Inflammatory macrophage (primary cell): ENCODE data around the gene TSPAN9.

Experiments used
- DNase-seq, 2 donors: peaks; one replicate each; pipeline ENCODE4 v3.0.0-alpha.2; 2020 to 2022

TSPAN9 gene

DNA sequence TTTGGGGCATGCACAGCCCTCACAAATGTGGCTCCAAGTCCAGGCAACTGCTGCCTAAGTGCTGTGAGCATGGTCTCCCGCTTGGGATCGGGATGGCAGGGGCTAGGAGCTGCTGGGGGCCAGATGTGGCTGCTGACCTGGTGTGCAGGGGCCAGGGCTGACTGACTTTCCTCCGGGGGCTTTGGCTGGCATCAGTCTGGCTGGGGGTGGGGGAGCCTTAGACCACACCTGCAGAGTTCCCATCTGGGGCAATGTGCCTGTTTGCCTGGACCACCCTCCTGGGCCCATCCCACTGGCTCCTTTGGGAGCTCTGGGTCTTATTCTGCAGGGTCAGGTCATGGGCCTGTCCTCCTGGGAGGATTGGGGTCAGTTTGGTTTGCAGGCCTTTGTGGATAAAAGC is 90.5 kb downstream of the TSPAN9 start:
- no peak for DNase-seq

GRCh38 chr12:3168223-3169221 is 91.3 kb downstream of the TSPAN9 start:
- DNase-seq: peak in 1 of 2 donors; percentile 4

DNA sequence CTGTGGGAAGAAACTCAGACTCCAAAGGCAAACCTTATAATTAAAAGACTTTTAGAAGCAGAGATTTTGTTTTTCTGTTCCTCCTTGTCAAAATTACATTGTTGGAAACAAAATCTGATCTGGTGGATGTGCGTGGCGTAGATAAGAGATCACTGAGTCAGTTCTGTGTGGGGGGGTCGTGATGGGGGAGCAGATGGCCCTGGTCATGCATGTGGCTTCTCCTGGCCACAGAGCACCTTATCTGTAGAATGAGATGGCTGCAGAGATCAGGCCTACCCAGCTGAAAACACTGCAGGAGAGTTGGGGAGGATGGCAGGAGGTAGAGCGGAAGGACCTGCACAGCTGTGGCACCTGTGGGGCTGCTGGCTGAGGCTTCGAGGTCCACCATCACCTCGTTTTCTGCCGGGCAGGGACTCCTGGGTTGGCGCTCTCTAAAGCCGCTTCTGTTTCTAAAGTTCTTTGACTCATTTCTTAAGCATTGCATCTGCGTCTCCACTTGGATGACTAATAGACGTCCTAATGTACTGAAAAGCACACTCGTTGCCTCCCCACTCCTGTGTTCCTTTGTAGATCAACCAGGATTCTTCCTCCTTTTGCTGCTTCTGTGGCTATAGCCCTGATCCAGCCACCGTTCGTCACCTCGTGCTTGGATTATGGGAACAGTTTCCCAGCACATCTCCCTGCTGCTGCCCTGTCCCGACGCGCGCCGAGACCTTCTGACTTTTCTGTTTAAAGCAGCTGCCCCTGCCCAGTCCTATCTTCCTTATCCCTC is 93.4 kb downstream of the TSPAN9 start:
- no peak for DNase-seq

- DNase-seq: no peak
These were observed 94.0 kb downstream of the TSPAN9 start for GRCh38 chr12:3171195-3171591.

GRCh38 chr12:3172124-3173007 is 95.2 kb downstream of the TSPAN9 start:
- no peak for DNase-seq

GRCh38 chr12:3173008-3173553 is 95.9 kb downstream of the TSPAN9 start:
- DNase-seq: no peak

- DNase-seq: no peak
These were observed 96.7 kb downstream of the TSPAN9 start for GRCh38 chr12:3173912-3174311.

- DNase-seq: no peak
These were observed 98.1 kb downstream of the TSPAN9 start for GRCh38 chr12:3175238-3175637.

GRCh38 chr12:3176754-3177153 is 99.6 kb downstream of the TSPAN9 start:
- no peak for DNase-seq

DNA sequence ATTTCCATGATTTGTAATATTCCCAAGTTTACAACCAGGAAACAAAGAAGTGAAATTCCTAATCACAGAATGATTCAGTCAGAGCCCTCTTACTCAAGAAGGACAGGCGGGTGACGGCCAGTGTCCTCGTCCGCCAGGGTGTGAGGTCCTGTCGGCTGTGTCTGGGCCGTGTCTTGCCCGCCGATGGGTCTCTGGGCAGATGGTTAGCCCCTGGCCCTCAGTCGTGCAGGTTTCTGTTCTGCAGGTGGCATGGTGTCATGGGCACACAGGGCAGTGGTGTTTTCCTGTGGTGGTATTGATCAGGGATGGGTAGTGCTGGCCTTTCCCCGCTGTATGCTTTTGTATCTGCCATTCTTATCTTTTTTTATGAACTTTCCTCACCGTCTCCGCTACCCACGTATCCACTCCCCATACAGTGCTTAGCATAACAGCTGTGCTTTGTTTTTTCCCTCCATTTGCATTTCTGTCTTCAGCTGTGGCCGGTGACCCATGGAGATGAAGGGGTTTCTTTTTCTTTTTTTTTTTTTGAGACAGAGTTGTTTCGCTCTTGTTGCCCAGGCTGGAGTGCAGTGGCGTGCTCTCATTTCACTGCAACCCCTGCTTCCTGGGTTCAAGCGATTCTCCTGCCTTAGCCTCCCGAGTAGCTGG is 100.7 kb downstream of the TSPAN9 start:
- no peak for DNase-seq

DNA sequence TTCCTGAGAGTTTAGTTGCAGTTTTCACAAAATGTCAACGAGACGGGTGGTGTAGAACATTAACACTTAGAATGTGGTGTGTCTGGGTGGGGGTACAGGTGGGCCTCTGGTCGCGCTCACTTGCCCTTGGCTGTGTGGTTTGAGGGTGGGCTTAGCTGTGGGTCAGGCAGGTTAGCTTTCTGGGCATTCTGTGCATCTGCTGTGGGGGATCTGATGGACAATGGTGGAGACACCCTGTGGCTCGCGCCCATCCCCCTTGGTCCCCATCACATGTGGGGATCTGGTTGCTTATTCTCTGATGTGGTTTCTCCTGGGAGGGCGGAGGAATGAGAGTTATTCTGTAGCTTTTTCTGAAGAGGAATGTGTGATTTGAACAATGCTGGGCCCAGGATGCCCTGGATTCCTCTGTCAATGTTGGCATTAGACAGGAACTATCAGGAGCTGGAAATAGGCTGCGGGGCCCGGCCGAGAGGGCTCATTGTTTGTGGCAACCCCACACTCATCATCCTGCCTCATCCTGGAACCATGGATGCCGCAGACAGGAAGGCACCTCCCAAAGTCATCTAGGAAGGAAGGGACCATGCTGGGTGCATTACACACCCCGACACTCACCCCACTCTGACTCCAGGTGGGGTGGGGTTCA is 101.6 kb downstream of the TSPAN9 start:
- no peak for DNase-seq

GRCh38 chr12:3179731-3180130 is 102.6 kb downstream of the TSPAN9 start:
- DNase-seq: no peak

DNA sequence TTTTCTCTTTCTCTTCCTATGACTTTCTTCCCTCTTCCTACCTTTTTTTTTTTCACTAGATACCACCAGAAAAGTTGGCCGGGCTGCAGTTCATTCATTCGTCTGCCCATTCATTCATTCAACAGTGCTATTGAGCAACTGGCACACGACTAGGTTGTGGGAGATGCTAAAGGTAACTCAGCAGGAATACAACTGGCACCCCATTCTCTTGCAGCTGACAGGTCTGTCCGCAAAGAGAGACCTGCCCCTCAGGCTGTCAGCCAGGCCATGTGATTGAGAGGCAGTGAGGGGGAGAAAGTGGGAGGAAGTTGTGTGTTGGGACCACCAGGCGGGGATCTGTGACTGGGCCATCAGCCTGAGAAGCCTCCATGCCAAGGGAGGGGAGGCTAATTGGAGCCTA is 105.2 kb downstream of the TSPAN9 start:
- DNase-seq: no peak

DNA sequence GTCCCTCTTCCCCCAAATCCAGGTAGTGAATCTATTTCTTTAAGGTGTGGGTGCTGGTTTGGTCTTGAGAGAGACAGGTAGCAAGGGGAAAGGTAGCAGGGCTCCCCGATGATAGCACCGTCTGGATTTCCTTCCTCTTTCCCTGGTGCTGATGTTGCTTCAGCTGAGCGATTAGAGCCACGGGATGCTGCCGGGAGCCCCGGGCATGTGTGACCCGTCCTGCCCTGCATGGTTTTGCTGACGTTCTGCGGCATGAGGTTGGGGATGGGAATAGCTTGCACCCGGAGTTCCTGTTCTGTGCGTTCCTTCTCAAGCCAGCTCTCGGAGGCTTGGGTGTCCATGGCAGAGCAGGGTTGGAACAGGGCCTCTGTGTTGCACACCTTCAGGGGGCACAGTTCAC is 107.3 kb downstream of the TSPAN9 start:
- no peak for DNase-seq

DNA sequence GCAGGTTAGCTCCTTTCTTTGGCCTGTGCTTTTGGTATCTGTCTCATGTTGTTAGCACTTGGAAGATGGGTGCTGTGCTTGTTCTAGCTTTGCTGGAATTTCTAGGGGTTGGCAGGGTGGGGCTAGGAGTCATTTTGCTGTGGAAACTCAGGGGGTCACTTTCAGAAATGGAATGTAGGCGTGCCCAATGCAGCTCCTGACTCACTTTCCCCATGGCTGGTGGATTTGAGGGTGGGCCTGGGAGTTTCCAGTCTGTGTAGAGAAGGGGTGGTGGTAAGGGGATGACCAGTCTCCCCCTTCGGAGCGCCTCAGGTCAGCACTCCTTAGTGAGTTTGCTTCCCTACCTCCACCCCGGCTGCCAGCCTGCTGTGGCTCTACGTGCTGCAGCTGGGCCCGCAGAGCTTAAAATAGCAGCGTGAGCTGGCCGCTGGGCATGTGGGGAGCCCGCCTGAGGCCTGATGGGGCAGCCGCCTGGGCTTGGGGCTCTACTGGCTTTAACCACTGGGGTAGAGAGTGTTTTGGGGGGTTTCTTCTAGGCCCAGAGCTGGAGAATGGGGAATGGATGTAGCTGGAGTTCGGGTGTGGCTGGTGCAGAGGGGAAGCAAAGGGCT is 108.2 kb downstream of the TSPAN9 start:
- DNase-seq: no peak

GRCh38 chr12:3186546-3187215 is 109.5 kb downstream of the TSPAN9 start:
- no peak for DNase-seq

GRCh38 chr12:3187846-3188770 is 110.9 kb downstream of the TSPAN9 start:
- no peak for DNase-seq

DNA sequence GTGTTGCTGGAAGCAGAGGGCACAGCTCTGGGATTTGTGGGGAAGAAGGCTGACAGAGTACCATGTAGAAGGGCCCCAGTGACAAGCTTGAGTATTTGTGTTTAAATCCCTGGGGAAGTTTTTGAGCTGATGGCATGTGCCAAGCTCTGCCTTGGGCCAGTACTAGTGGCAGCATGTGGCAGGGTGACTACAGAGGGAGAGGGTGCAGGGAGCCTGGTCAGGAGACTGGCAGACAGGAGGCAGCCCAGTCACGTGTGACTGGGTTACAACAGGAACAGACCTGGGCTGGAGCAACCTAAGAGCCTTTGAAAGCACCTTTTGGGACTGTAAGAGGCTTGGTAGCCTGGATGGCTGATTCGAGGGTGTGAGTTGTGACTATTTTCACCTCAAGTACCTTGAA is 112.1 kb downstream of the TSPAN9 start:
- DNase-seq: no peak

DNA sequence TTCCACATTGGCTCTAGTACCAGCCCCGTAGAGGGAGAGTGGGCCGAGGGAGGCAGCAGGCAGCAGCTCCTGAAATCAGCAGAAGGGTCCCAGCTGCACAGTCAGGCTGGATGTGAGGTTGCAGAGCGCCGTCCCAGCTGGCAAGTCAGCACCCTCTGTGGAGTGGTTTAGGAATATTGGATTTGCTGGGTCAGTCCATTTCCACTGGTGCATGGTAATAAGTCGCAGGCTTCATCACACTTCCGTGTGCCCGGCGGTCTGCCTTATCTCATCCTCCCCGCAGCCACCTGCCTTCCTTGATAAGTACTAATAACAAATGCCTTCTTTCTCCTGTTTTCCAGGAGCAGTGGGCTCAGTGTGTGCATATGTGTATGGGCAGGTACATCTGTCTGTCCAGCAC is 112.9 kb downstream of the TSPAN9 start:
- no peak for DNase-seq
